Neural progenitor cell (in vitro differentiated cells): ENCODE data around the gene RINL. TPM values are rescaled to one million over a fixed set of nuclear protein-coding genes. Genes with fewer than 3 reads are reported as not detected.
A peak's percentile ranks its signal among the peaks of the same experiment; 100 is the strongest.

Experiments
- DNase-seq: peaks from one replicate; pipeline ENCODE4 v3.0.0-alpha.2; 2016; ENCODE audit warnings: low spot score
- H2AFZ ChIP-seq: fragments of 200-600 bp; sonication (generic); replicated peaks from 2 replicates; pipeline ENCODE4 v1.6.1; 2016; ENCODE audit warnings: antibody characterized with exemption
- H3F3A ChIP-seq: fragments of 200-600 bp; sonication (generic); 2 replicates; pipeline ENCODE4 v1.6.1; 2016; ENCODE audit warnings: antibody characterized with exemption, low read depth
- H3K27ac ChIP-seq: fragments of 200-600 bp; sonication (generic); 2 replicates; pipeline ENCODE4 v1.5.1; 2016; ENCODE audit warnings: mild to moderate bottlenecking
- H3K27me3 ChIP-seq: fragments of 200-600 bp; sonication (generic); 2 replicates; pipeline ENCODE4 v1.6.1; 2016; ENCODE audit warnings: mild to moderate bottlenecking, moderate library complexity
- H3K36me3 ChIP-seq: fragments of 200-600 bp; sonication (generic); 2 replicates; pipeline ENCODE4 v1.5.1; 2016
- H3K4me1 ChIP-seq: fragments of 200-600 bp; sonication (generic); 2 replicates; pipeline ENCODE4 v1.6.1; 2016; ENCODE audit warnings: mixed run types
- H3K4me2 ChIP-seq: fragments of 200-600 bp; sonication (generic); 2 replicates; pipeline ENCODE4 v1.6.1; 2016
- H3K4me3 ChIP-seq: fragments of 200-600 bp; sonication (generic); 2 replicates; pipeline ENCODE4 v1.5.1; 2016
- H3K79me2 ChIP-seq: fragments of 200-600 bp; sonication (generic); 2 replicates; pipeline ENCODE4 v1.6.1; 2016; ENCODE audit warnings: low read depth
- H3K9ac ChIP-seq: fragments of 200-600 bp; sonication (generic); 2 replicates; pipeline ENCODE4 v1.6.1; 2016
- H3K9me3 ChIP-seq: fragments of 200-600 bp; sonication (generic); 2 replicates; pipeline ENCODE4 v1.5.1; 2016; ENCODE audit warnings: low read depth
- H4K20me1 ChIP-seq: fragments of 200-600 bp; sonication (generic); 2 replicates; pipeline ENCODE4 v1.6.1; 2016; ENCODE audit warnings: low read depth
- H3K27ac Mint-ChIP-seq: 3 replicates; pipeline ENCODE4 v1.8.0; 2021; ENCODE audit warnings: mixed read lengths
- H3K27me3 Mint-ChIP-seq: 2 replicates; pipeline ENCODE4 v1.8.0; 2022; ENCODE audit warnings: low read depth, mild to moderate bottlenecking, inconsistent platforms, moderate library complexity, mixed read lengths; ENCODE audit not compliant: insufficient read depth
- H3K36me3 Mint-ChIP-seq: 3 replicates; pipeline ENCODE4 v1.8.0; 2021; ENCODE audit warnings: mixed read lengths
- H3K4me1 Mint-ChIP-seq: 3 replicates; pipeline ENCODE4 v1.8.0; 2021; ENCODE audit warnings: mixed read lengths
- H3K4me3 Mint-ChIP-seq: 3 replicates; pipeline ENCODE4 v1.8.0; 2021; ENCODE audit warnings: mild to moderate bottlenecking, moderate library complexity, mixed read lengths
- H3K9me3 Mint-ChIP-seq: 3 replicates; pipeline ENCODE4 v1.8.0; 2020; ENCODE audit warnings: mixed read lengths
- EZH2 ChIP-seq: fragments of 200-600 bp; sonication (generic); IDR thresholded peaks from 2 replicates; pipeline ENCODE4 v1.6.1; 2017; ENCODE audit warnings: antibody characterized with exemption, mild to moderate bottlenecking, moderate library complexity
- EZH2phosphoT487 ChIP-seq: fragments of 200-600 bp; sonication (generic); IDR thresholded peaks from 2 replicates; pipeline ENCODE4 v1.6.1; 2017; ENCODE audit warnings: antibody characterized with exemption
- total RNA-seq: library from RNA; depleted of rRNA; stranded (reverse); fragments of >200 nt; gene quantifications from 2 replicates; pipeline ENCODE4 v1.2.3, GENCODE V29; 2015; ENCODE audit warnings: low replicate concordance
- TF ChIP-seq, protein P1 (sequence below): fragments of 200-600 bp; sonication (generic); IDR thresholded peaks from 2 replicates; pipeline ENCODE4 v1.5.1; 2017; ENCODE audit warnings: antibody characterized with exemption, mild to moderate bottlenecking

The RINL gene
- total RNA-seq, 1 donor from 2014 or later: 5.4 TPM

DNA sequence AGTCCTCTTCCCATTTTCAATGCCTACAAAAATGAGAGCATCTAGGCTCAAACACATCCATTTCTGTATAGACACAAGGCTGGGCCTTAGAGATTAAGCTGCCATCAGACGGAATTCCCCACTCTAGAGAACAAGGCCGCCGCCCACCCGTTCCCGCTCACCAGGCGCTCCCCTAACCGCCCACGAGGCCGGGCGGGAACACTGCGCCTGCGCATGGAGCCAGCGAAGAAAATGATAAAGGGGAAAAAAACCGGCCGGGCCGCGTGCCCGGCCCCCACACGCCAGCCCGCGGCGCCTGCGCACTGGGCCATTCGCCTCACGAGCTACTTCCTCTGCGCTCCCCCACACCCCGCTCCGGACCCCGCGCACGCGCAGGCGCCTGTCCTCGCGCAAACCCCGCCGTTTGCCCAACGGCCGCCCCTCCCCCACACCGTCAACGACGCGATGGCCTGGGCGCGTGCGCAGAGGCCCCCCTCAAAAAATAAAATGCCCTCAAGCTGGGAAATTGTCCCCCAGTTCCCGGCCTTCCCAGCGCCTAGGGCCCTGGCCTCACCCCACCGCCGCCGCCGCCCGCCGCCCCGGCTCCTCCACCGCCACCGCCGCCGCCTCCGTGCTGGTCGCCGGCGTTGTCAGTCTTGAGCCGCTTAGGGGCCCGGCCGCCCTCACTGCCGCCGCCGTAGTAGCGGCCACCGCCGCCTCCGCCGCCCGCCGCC lies 28.8 kb downstream of the RINL start:
- Histone ChIP-seq H3K27me3 (no peaks in the 10 kb centered on the region), H3K4me3 (peak overlapping the region; percentile 81), H3K9me3 (no peaks in the 10 kb centered on the region), H3K36me3 (peaks cover 13% of the 10 kb centered on the region), H3K4me1 (peaks cover 21% of the 10 kb centered on the region), H4K20me1 (peaks cover 49% of the 10 kb centered on the region), H3K27ac (peak overlapping the region; percentile 97), H3F3A (peaks cover 71% of the 10 kb centered on the region), H3K9ac (peak overlapping the region; percentile 84), H2AFZ (no peak overlapping the region), H3K4me2 (peak overlapping the region; percentile 92), H3K79me2 (peaks cover 50% of the 10 kb centered on the region)
- peak; percentile 98 for DNase-seq
- Mint-ChIP-seq H3K36me3 (peaks cover 28% of the 10 kb centered on the region), H3K27me3 (peaks cover 12% of the 10 kb centered on the region), H3K27ac (peak overlapping the region; percentile 85), H3K9me3 (no peaks in the 10 kb centered on the region), H3K4me1 (peaks cover 41% of the 10 kb centered on the region), H3K4me3 (peak overlapping the region; percentile 94)
- no peak for TF ChIP-seq EZH2phosphoT487

GRCh38 chr19:38848299-38849146 lies 29.6 kb downstream of the RINL start:
- H3K27me3 Mint-ChIP-seq: peaks cover 12% of the 10 kb centered on the region
- H3F3A ChIP-seq: peaks cover 75% of the 10 kb centered on the region
- peaks cover 40% of the 10 kb centered on the region for H3K4me1 Mint-ChIP-seq
- H3K9me3 Mint-ChIP-seq: no peaks in the 10 kb centered on the region
- peak overlapping the region; percentile 94 for H3K4me3 Mint-ChIP-seq
- peaks cover 13% of the 10 kb centered on the region for H3K36me3 ChIP-seq
- H3K9ac ChIP-seq: peak overlapping the region; percentile 72
- peaks cover 58% of the 10 kb centered on the region for H3K79me2 ChIP-seq
- peaks cover 21% of the 10 kb centered on the region for H3K4me1 ChIP-seq
- DNase-seq: no peak
- H3K27ac ChIP-seq: peak overlapping the region; percentile 97
- peaks cover 35% of the 10 kb centered on the region for H3K36me3 Mint-ChIP-seq
- H3K4me2 ChIP-seq: peak overlapping the region; percentile 92
- H3K27me3 ChIP-seq: no peaks in the 10 kb centered on the region
- no peak overlapping the region for H2AFZ ChIP-seq
- H3K9me3 ChIP-seq: no peaks in the 10 kb centered on the region
- no peak for TF ChIP-seq EZH2phosphoT487
- TF ChIP-seq EZH2: no peak
- TF ChIP-seq, protein P1, sequence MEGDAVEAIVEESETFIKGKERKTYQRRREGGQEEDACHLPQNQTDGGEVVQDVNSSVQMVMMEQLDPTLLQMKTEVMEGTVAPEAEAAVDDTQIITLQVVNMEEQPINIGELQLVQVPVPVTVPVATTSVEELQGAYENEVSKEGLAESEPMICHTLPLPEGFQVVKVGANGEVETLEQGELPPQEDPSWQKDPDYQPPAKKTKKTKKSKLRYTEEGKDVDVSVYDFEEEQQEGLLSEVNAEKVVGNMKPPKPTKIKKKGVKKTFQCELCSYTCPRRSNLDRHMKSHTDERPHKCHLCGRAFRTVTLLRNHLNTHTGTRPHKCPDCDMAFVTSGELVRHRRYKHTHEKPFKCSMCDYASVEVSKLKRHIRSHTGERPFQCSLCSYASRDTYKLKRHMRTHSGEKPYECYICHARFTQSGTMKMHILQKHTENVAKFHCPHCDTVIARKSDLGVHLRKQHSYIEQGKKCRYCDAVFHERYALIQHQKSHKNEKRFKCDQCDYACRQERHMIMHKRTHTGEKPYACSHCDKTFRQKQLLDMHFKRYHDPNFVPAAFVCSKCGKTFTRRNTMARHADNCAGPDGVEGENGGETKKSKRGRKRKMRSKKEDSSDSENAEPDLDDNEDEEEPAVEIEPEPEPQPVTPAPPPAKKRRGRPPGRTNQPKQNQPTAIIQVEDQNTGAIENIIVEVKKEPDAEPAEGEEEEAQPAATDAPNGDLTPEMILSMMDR: no peak
- peak overlapping the region; percentile 85 for H3K27ac Mint-ChIP-seq
- peaks cover 57% of the 10 kb centered on the region for H4K20me1 ChIP-seq
- H3K4me3 ChIP-seq: peak overlapping the region; percentile 81

- no peak overlapping the region for H3K4me3 Mint-ChIP-seq
- Histone ChIP-seq H3K79me2 (peaks cover 81% of the 10 kb centered on the region), H3K9ac (no peak overlapping the region), H3K4me2 (no peak overlapping the region), H3F3A (peaks cover 80% of the 10 kb centered on the region), H3K4me3 (no peak overlapping the region), H3K36me3 (peaks cover 22% of the 10 kb centered on the region), H2AFZ (no peak overlapping the region), H3K9me3 (no peaks in the 10 kb centered on the region), H3K4me1 (peaks cover 17% of the 10 kb centered on the region), H3K27ac (no peak overlapping the region), H3K27me3 (no peaks in the 10 kb centered on the region), H4K20me1 (peaks cover 79% of the 10 kb centered on the region)
- peaks cover 50% of the 10 kb centered on the region for H3K36me3 Mint-ChIP-seq
- TF ChIP-seq EZH2 (no peak), EZH2phosphoT487 (no peak)
- TF ChIP-seq, protein P1: no peak
- H3K9me3 Mint-ChIP-seq: no peaks in the 10 kb centered on the region
- no peak overlapping the region for H3K27ac Mint-ChIP-seq
- H3K27me3 Mint-ChIP-seq: peaks cover 9% of the 10 kb centered on the region
- DNase-seq: no peak
- H3K4me1 Mint-ChIP-seq: peaks cover 26% of the 10 kb centered on the region
These were observed 32.0 kb downstream of the RINL start for GRCh38 chr19:38846097-38846496.
